Activated T-cell treated with anti-CD3 and anti-CD28 coated beads, Interleukin-2, amount 50 U/mL, for 4 hours (primary cell): ENCODE data around the gene SUPT4H1. TPM values are rescaled to one million over a fixed set of nuclear protein-coding genes. Genes with fewer than 3 reads are reported as not detected.
"Not testable (repeated sequence)": the region's sequence is repeated elsewhere in the genome, so short reads cannot be mapped to it uniquely, and the experiment has no call there.

Experiments used
- ATAC-seq, 2 donors: fragments of 200-7000 bp; cut with Tn5 transposase; one replicate each; pipeline ENCODE4 v1.10.0; 2021
- DNase-seq: peaks from one replicate; pipeline ENCODE4 v3.0.0-alpha.2; 2020
- H3K27me3 Mint-ChIP-seq: one replicate; pipeline ENCODE4 v1.8.0; 2021; ENCODE audit warnings: low read depth, mixed read lengths
- H3K36me3 Mint-ChIP-seq: one replicate; pipeline ENCODE4 v1.8.0; 2022; ENCODE audit warnings: mixed read lengths; ENCODE audit not compliant: insufficient read depth
- H3K4me1 Mint-ChIP-seq: one replicate; pipeline ENCODE4 v1.8.0; 2021; ENCODE audit warnings: low read depth, mixed read lengths
- H3K4me3 Mint-ChIP-seq: one replicate; pipeline ENCODE4 v1.8.0; 2021; ENCODE audit warnings: mild to moderate bottlenecking, moderate library complexity, mixed read lengths
- H3K9me3 Mint-ChIP-seq: one replicate; pipeline ENCODE4 v1.8.0; 2021; ENCODE audit warnings: mixed read lengths
- total RNA-seq, 3 donors: library from RNA; stranded (reverse); gene quantifications; one replicate each; pipeline ENCODE4 v1.2.1, GENCODE V29; 2021

SUPT4H1 gene
- 100 to 1,000 TPM; 144 to 154 (median 152) TPM for total RNA-seq

- Mint-ChIP-seq H3K4me1 (peaks cover 56% of the 10 kb centered on the region), H3K4me3 (peak within 1 kb of the TSS; percentile 100), H3K36me3 (peaks cover 38% of the 10 kb centered on the region), H3K9me3 (no peaks in the 10 kb centered on the region), H3K27me3 (no peaks in the 10 kb centered on the region)
- peak; percentile 92 to 93 for ATAC-seq
- peak; percentile 86 for DNase-seq
Measured at GRCh38 chr17:58351831-58352595, at the start of gene SUPT4H1. Gene SUPT4H1, minus strand, starts transcription at chr17:58352201. Its CDS starts 66 bp downstream, at chr17:58352135.

GRCh38 chr17:58401287-58401686 is 49.3 kb upstream of the SUPT4H1 start:
- peaks cover 3% of the 10 kb centered on the region for H3K36me3 Mint-ChIP-seq
- DNase-seq, result no peak
- no peak for ATAC-seq
- H3K9me3 Mint-ChIP-seq, result no peaks in the 10 kb centered on the region
- no peaks in the 10 kb centered on the region for H3K27me3 Mint-ChIP-seq
- H3K4me3 Mint-ChIP-seq, result no peak overlapping the region
- peaks cover 7% of the 10 kb centered on the region for H3K4me1 Mint-ChIP-seq

- ATAC-seq, result no peak
- H3K9me3 Mint-ChIP-seq, result no peaks in the 10 kb centered on the region
- DNase-seq, result no peak
- no peaks in the 10 kb centered on the region for H3K27me3 Mint-ChIP-seq
- peaks cover 7% of the 10 kb centered on the region for H3K4me1 Mint-ChIP-seq
- H3K4me3 Mint-ChIP-seq, result no peak overlapping the region
- peaks cover 3% of the 10 kb centered on the region for H3K36me3 Mint-ChIP-seq
Measured at GRCh38 chr17:58400826-58401225, 48.8 kb upstream of the SUPT4H1 start.

- H3K4me1 Mint-ChIP-seq, result peaks cover 7% of the 10 kb centered on the region
- no peaks in the 10 kb centered on the region for H3K27me3 Mint-ChIP-seq
- H3K4me3 Mint-ChIP-seq, result no peak overlapping the region
- no peaks in the 10 kb centered on the region for H3K9me3 Mint-ChIP-seq
- no peak for ATAC-seq
- DNase-seq, result no peak
- H3K36me3 Mint-ChIP-seq, result peaks cover 3% of the 10 kb centered on the region
Measured at GRCh38 chr17:58399974-58400373, 48.0 kb upstream of the SUPT4H1 start.

- Mint-ChIP-seq H3K4me3 (no peak overlapping the region), H3K4me1 (peaks cover 7% of the 10 kb centered on the region), H3K36me3 (peaks cover 2% of the 10 kb centered on the region), H3K27me3 (no peaks in the 10 kb centered on the region), H3K9me3 (no peaks in the 10 kb centered on the region)
- ATAC-seq (no peak), DNase-seq (no peak)
Measured at GRCh38 chr17:58398574-58399266, 46.7 kb upstream of the SUPT4H1 start.

- H3K4me1 Mint-ChIP-seq, DNase-seq, H3K27me3 Mint-ChIP-seq, H3K36me3 Mint-ChIP-seq, H3K4me3 Mint-ChIP-seq, ATAC-seq, H3K9me3 Mint-ChIP-seq: not testable (repeated sequence)
Measured at GRCh38 chr17:58397421-58397820, 45.4 kb upstream of the SUPT4H1 start.

- H3K4me3 Mint-ChIP-seq, result no peak overlapping the region
- H3K4me1 Mint-ChIP-seq, result no peaks in the 10 kb centered on the region
- H3K36me3 Mint-ChIP-seq, result no peaks in the 10 kb centered on the region
- no peak for ATAC-seq
- H3K27me3 Mint-ChIP-seq, result no peaks in the 10 kb centered on the region
- no peaks in the 10 kb centered on the region for H3K9me3 Mint-ChIP-seq
- no peak for DNase-seq
Measured at GRCh38 chr17:58396173-58396572, 44.2 kb upstream of the SUPT4H1 start.

- Mint-ChIP-seq H3K27me3 (no peaks in the 10 kb centered on the region), H3K9me3 (no peaks in the 10 kb centered on the region), H3K4me3 (no peak overlapping the region), H3K4me1 (no peaks in the 10 kb centered on the region), H3K36me3 (no peaks in the 10 kb centered on the region)
- ATAC-seq, result no peak
- no peak for DNase-seq
Measured at GRCh38 chr17:58394534-58395223, 42.7 kb upstream of the SUPT4H1 start.

- H3K27me3 Mint-ChIP-seq, result no peaks in the 10 kb centered on the region
- H3K36me3 Mint-ChIP-seq, result peaks cover 3% of the 10 kb centered on the region
- ATAC-seq, result no peak
- H3K9me3 Mint-ChIP-seq, result no peaks in the 10 kb centered on the region
- DNase-seq, result no peak
- no peak overlapping the region for H3K4me3 Mint-ChIP-seq
- peaks cover 5% of the 10 kb centered on the region for H3K4me1 Mint-ChIP-seq
Measured at GRCh38 chr17:58391302-58391984, 39.4 kb upstream of the SUPT4H1 start.

- ATAC-seq, result no peak
- Mint-ChIP-seq H3K4me1 (peaks cover 5% of the 10 kb centered on the region), H3K27me3 (no peaks in the 10 kb centered on the region), H3K4me3 (no peak overlapping the region), H3K9me3 (no peaks in the 10 kb centered on the region), H3K36me3 (peaks cover 3% of the 10 kb centered on the region)
- DNase-seq, result no peak
Measured at GRCh38 chr17:58390884-58391283, 38.9 kb upstream of the SUPT4H1 start.

GRCh38 chr17:58388302-58389190 is 36.5 kb upstream of the SUPT4H1 start:
- H3K4me3 Mint-ChIP-seq, result no peak overlapping the region

GRCh38 chr17:58387834-58388233 is 35.8 kb upstream of the SUPT4H1 start:
- Mint-ChIP-seq H3K4me3 (no peak overlapping the region), H3K9me3 (no peaks in the 10 kb centered on the region), H3K4me1 (peaks cover 12% of the 10 kb centered on the region), H3K27me3 (no peaks in the 10 kb centered on the region), H3K36me3 (peaks cover 3% of the 10 kb centered on the region)
- DNase-seq (no peak), ATAC-seq (peak; percentile 70 to 77)

More at GRCh38 chr17:58388302-58389190, 36.5 kb upstream of the SUPT4H1 start:
- Mint-ChIP-seq H3K9me3 (no peaks in the 10 kb centered on the region), H3K27me3 (no peaks in the 10 kb centered on the region), H3K4me1 (peaks cover 8% of the 10 kb centered on the region), H3K36me3 (peaks cover 3% of the 10 kb centered on the region)
- DNase-seq (no peak), ATAC-seq (peak in 1 of 2 donors; percentile 7)

GRCh38 chr17:58386708-58387107 is 34.7 kb upstream of the SUPT4H1 start:
- DNase-seq (no peak), ATAC-seq (no peak)
- Mint-ChIP-seq H3K27me3 (no peaks in the 10 kb centered on the region), H3K4me3 (no peak overlapping the region), H3K9me3 (no peaks in the 10 kb centered on the region), H3K4me1 (peaks cover 23% of the 10 kb centered on the region), H3K36me3 (peaks cover 3% of the 10 kb centered on the region)
